SK-N-SH (cell line): ENCODE results near the gene TECPR2. TPM values are rescaled to one million over a fixed set of nuclear protein-coding genes. Genes with fewer than 3 reads are reported as not detected.

Experiments
- CHD2 ChIP-seq: fragments of 150-350 bp; IDR thresholded peaks from 2 replicates; pipeline ENCODE4 v1.6.1; 2018; ENCODE audit warnings: low read length; ENCODE audit not compliant: partially characterized antibody
- ELF1 ChIP-seq: IDR thresholded peaks from 2 replicates; pipeline ENCODE4 v1.4.0; 2012
- EP300 ChIP-seq, 2 experiments: IDR thresholded peaks; 2 replicates each; pipeline versions ENCODE4 v1.4.0 to v1.6.1; 2012; ENCODE audit warnings: borderline replicate concordance in 1 of 2, low read depth in 1 of 2, low read length in 1 of 2
- EZH2phosphoT487 ChIP-seq: fragments of 200-600 bp; sonication (generic); IDR thresholded peaks from 2 replicates; pipeline ENCODE4 v1.6.1; 2017; ENCODE audit warnings: low read depth, mixed run types, mild to moderate bottlenecking, antibody characterized with exemption, moderate library complexity, borderline replicate concordance
- FOSL2 ChIP-seq: IDR thresholded peaks from 2 replicates; pipeline ENCODE4 v1.4.0; 2012; ENCODE audit warnings: low read depth, mild to moderate bottlenecking, moderate library complexity, borderline replicate concordance
- FOXJ3 ChIP-seq: sonication (generic); formaldehyde crosslinking; IDR thresholded peaks from 2 replicates; pipeline ENCODE4 v1.5.1; 2020; ENCODE audit warnings: mild to moderate bottlenecking, missing genetic modification reagents
- FOXM1 ChIP-seq: IDR thresholded peaks from 2 replicates; pipeline ENCODE4 v1.4.0; 2012; ENCODE audit warnings: low read depth, mild to moderate bottlenecking
- JUND ChIP-seq: IDR thresholded peaks from 2 replicates; pipeline ENCODE4 v1.4.0; 2012
- MEF2A ChIP-seq: IDR thresholded peaks from 2 replicates; pipeline ENCODE4 v1.4.0; 2012; ENCODE audit warnings: low read depth, borderline replicate concordance
- RCOR1 ChIP-seq: fragments of 150-350 bp; IDR thresholded peaks from 2 replicates; pipeline ENCODE4 v1.6.1; 2017; ENCODE audit warnings: antibody characterized with exemption, low read length
- RFX5 ChIP-seq: IDR thresholded peaks from 2 replicates; pipeline ENCODE4 v1.6.1; 2012; ENCODE audit warnings: mild to moderate bottlenecking, improper control_type of control experiment, low read length
- SIN3A ChIP-seq: IDR thresholded peaks from 2 replicates; pipeline ENCODE4 v1.6.1; 2012; ENCODE audit warnings: low read depth, mild to moderate bottlenecking, low read length, moderate library complexity, borderline replicate concordance
- SMC3 ChIP-seq: IDR thresholded peaks from 2 replicates; pipeline ENCODE4 v1.6.1; 2012; ENCODE audit warnings: low read depth, low read length, improper control_type of control experiment
- TAF1 ChIP-seq: IDR thresholded peaks from 2 replicates; pipeline ENCODE4 v1.6.1; 2012; ENCODE audit warnings: low read depth, mild to moderate bottlenecking, low read length, moderate library complexity, borderline replicate concordance
- TCF12 ChIP-seq: IDR thresholded peaks from 2 replicates; pipeline ENCODE4 v1.4.0; 2012
- YY1 ChIP-seq: IDR thresholded peaks from 2 replicates; pipeline ENCODE4 v1.4.0; 2012; ENCODE audit warnings: low read depth, mild to moderate bottlenecking
- polyA plus RNA-seq, 3 experiments: library from polyadenylated mRNA; depleted of rRNA; stranded (reverse); fragments of >200 nt; gene quantifications; 2 replicates each; pipeline ENCODE4 v1.2.3, GENCODE V29; 2012
- TF ChIP-seq, protein P1 (sequence below): fragments of 150-350 bp; IDR thresholded peaks from 2 replicates; pipeline ENCODE4 v1.6.1; 2016; ENCODE audit warnings: mild to moderate bottlenecking, low read depth, low read length
- TF ChIP-seq, protein P2 (sequence below): IDR thresholded peaks from 2 replicates; pipeline ENCODE4 v1.4.0; 2012; ENCODE audit warnings: low read depth
- TF ChIP-seq, protein P3 (sequence below): fragments of 200-600 bp; sonication (generic); IDR thresholded peaks from 2 replicates; pipeline ENCODE4 v1.6.1; 2017; ENCODE audit warnings: antibody characterized with exemption, mild to moderate bottlenecking, moderate library complexity
- TF ChIP-seq, protein P4 (sequence below): fragments of 150-350 bp; IDR thresholded peaks from 2 replicates; pipeline ENCODE4 v1.6.1; 2017; ENCODE audit warnings: antibody characterized with exemption, low read length, low read depth, borderline replicate concordance
- TF ChIP-seq, protein P5 (sequence below): IDR thresholded peaks from 2 replicates; pipeline ENCODE4 v1.4.0; 2012; ENCODE audit warnings: low read depth, borderline replicate concordance
- TF ChIP-seq, protein P6 (sequence below): IDR thresholded peaks from 2 replicates; pipeline ENCODE4 v1.6.1; 2012; ENCODE audit warnings: mild to moderate bottlenecking, low read depth, low read length, moderate library complexity

TECPR2 gene
- polyA plus RNA-seq, 1 of the 3 experiments (the other 2 are of a cell fraction), result 6.9 TPM

DNA sequence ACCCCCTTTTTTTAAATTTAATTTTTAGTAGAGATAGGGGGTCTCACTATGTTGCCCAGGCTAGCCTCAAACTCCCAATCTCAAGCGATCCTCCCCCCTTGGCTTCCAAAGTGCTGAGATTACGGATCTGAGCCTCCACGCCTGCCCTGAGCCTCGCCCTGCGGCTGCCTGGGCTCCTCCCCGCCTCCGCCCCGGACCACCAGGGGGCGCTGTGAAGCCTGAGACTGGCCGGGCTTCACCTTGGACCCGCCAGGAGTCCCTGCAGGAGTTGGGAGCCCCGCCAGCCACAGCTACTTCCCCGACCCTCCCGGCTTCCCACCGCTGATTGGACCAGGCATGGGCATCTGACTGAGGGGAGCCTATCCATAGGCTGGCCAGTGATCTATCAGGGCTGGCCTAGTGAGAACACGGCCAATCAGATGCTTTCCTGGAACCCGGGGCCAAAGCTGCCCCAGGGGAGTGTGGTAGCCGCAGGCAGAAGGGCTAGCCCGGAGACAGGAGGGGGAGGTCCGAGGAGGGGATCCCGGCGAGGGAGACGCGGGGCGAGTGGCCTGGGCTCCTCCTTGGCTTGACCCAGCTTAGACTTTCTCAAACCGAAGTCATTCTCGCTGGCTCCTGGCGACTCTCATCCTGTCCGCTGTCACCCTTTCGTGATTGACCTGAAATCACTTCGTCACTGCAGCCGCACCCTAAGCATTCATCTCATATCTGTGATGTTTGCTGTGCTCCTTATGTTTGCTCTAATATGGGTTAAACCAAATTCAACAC, 161.9 kb downstream of the TECPR2 start (continued):
- TF ChIP-seq, protein P1, sequence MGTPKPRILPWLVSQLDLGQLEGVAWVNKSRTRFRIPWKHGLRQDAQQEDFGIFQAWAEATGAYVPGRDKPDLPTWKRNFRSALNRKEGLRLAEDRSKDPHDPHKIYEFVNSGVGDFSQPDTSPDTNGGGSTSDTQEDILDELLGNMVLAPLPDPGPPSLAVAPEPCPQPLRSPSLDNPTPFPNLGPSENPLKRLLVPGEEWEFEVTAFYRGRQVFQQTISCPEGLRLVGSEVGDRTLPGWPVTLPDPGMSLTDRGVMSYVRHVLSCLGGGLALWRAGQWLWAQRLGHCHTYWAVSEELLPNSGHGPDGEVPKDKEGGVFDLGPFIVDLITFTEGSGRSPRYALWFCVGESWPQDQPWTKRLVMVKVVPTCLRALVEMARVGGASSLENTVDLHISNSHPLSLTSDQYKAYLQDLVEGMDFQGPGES, result peak; percentile 82
- TF ChIP-seq EZH2phosphoT487 (no peak), TAF1 (peak; percentile 68; the same call in 1 of the 2 replicates), ELF1 (no peak; the same call in 1 of the 2 replicates), EP300 (IDR thresholded peaks at IDR 0.05; ENCODE audit: borderline replicate concordance in 1 of 2, low read depth in 1 of 2, low read length in 1 of 2) (peak in 1 of 2 experiments; percentile 51; a peak in 2 of 4 replicates), TCF12 (no peak; the same call in 1 of the 2 replicates), FOXM1 (no peak), YY1 (no peak), SIN3A (no peak; the same call in 1 of the 2 replicates), JUND (no peak), FOSL2 (no peak), FOXJ3 (CRISPR knock-in tag) (no peak), RCOR1 (peak; percentile 7; the same call in 1 of the 2 replicates), CHD2 (no peak), MEF2A (no peak), SMC3 (peak; percentile 80), RFX5 (peak; percentile 79)
- TF ChIP-seq, protein P2, sequence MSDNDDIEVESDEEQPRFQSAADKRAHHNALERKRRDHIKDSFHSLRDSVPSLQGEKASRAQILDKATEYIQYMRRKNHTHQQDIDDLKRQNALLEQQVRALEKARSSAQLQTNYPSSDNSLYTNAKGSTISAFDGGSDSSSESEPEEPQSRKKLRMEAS, result peak; percentile 84
- TF ChIP-seq, protein P3, sequence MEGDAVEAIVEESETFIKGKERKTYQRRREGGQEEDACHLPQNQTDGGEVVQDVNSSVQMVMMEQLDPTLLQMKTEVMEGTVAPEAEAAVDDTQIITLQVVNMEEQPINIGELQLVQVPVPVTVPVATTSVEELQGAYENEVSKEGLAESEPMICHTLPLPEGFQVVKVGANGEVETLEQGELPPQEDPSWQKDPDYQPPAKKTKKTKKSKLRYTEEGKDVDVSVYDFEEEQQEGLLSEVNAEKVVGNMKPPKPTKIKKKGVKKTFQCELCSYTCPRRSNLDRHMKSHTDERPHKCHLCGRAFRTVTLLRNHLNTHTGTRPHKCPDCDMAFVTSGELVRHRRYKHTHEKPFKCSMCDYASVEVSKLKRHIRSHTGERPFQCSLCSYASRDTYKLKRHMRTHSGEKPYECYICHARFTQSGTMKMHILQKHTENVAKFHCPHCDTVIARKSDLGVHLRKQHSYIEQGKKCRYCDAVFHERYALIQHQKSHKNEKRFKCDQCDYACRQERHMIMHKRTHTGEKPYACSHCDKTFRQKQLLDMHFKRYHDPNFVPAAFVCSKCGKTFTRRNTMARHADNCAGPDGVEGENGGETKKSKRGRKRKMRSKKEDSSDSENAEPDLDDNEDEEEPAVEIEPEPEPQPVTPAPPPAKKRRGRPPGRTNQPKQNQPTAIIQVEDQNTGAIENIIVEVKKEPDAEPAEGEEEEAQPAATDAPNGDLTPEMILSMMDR, result peak; percentile 97
- TF ChIP-seq, protein P4, sequence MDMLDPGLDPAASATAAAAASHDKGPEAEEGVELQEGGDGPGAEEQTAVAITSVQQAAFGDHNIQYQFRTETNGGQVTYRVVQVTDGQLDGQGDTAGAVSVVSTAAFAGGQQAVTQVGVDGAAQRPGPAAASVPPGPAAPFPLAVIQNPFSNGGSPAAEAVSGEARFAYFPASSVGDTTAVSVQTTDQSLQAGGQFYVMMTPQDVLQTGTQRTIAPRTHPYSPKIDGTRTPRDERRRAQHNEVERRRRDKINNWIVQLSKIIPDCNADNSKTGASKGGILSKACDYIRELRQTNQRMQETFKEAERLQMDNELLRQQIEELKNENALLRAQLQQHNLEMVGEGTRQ, result peak; percentile 79
- TF ChIP-seq, protein P5, sequence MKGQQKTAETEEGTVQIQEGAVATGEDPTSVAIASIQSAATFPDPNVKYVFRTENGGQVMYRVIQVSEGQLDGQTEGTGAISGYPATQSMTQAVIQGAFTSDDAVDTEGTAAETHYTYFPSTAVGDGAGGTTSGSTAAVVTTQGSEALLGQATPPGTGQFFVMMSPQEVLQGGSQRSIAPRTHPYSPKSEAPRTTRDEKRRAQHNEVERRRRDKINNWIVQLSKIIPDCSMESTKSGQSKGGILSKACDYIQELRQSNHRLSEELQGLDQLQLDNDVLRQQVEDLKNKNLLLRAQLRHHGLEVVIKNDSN, result peak; percentile 92
- TF ChIP-seq, protein P6, sequence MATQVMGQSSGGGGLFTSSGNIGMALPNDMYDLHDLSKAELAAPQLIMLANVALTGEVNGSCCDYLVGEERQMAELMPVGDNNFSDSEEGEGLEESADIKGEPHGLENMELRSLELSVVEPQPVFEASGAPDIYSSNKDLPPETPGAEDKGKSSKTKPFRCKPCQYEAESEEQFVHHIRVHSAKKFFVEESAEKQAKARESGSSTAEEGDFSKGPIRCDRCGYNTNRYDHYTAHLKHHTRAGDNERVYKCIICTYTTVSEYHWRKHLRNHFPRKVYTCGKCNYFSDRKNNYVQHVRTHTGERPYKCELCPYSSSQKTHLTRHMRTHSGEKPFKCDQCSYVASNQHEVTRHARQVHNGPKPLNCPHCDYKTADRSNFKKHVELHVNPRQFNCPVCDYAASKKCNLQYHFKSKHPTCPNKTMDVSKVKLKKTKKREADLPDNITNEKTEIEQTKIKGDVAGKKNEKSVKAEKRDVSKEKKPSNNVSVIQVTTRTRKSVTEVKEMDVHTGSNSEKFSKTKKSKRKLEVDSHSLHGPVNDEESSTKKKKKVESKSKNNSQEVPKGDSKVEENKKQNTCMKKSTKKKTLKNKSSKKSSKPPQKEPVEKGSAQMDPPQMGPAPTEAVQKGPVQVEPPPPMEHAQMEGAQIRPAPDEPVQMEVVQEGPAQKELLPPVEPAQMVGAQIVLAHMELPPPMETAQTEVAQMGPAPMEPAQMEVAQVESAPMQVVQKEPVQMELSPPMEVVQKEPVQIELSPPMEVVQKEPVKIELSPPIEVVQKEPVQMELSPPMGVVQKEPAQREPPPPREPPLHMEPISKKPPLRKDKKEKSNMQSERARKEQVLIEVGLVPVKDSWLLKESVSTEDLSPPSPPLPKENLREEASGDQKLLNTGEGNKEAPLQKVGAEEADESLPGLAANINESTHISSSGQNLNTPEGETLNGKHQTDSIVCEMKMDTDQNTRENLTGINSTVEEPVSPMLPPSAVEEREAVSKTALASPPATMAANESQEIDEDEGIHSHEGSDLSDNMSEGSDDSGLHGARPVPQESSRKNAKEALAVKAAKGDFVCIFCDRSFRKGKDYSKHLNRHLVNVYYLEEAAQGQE, result 0 out of 2 replicates have a peak, but pooled peaks have one; percentile 13
